ENCODE measurements around the gene SCYL1.

DNA sequence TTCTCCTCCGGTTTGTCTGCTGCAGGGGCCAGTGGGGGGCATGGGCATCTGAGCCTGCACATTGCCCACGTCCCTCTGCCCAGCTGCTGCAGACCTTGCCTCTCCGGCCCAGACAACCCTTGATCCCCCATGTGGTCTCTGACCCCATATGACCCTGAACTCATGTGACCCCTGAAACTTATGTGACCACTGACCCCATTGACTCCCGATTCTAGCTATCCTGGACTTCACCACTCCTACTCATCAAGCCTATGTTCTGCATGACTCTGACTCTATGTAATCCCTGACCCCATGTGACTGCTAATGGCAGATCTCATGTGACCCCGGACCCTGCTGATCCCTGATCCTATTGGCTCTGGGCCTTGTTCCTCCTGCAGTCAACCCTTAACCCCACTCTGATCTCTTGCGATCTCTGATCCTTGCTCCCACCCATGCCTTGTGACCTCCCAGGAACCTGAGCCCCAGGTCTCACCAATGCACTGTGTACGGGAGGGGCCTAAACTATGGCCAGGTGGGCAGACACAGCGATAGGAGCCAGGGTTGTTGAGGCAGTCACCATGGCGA is 27.6 kb downstream of the SCYL1 start:
- TF ChIP-seq, protein P1, sequence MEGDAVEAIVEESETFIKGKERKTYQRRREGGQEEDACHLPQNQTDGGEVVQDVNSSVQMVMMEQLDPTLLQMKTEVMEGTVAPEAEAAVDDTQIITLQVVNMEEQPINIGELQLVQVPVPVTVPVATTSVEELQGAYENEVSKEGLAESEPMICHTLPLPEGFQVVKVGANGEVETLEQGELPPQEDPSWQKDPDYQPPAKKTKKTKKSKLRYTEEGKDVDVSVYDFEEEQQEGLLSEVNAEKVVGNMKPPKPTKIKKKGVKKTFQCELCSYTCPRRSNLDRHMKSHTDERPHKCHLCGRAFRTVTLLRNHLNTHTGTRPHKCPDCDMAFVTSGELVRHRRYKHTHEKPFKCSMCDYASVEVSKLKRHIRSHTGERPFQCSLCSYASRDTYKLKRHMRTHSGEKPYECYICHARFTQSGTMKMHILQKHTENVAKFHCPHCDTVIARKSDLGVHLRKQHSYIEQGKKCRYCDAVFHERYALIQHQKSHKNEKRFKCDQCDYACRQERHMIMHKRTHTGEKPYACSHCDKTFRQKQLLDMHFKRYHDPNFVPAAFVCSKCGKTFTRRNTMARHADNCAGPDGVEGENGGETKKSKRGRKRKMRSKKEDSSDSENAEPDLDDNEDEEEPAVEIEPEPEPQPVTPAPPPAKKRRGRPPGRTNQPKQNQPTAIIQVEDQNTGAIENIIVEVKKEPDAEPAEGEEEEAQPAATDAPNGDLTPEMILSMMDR (optimal IDR thresholded peaks at IDR 0.05 in 1 of 3, IDR thresholded peaks at IDR 0.05 in 1 of 3, conservative IDR thresholded peaks at IDR 0.05 in 1 of 3; ENCODE audit: extremely low read depth in 1 of 3, insufficient read depth in 2 of 3, low read length in 3 of 3): peak in 1 of 3 experiments; percentile 1
- no peak for TF ChIP-seq EZH2 (IDR thresholded peaks at IDR 0.05; ENCODE audit: low read length)
